HEK293 (cell line): ENCODE results near the gene ZEB2.

Experiments used
- CTCF ChIP-seq: fragments of 450-650 bp; formaldehyde crosslinking; IDR thresholded peaks from 2 replicates; pipeline ENCODE4 v1.5.1; 2016; ENCODE audit warnings: missing biosample characterization, missing genetic modification characterization
- SP2 ChIP-seq: fragments of 450-650 bp; formaldehyde crosslinking; IDR thresholded peaks from 2 replicates; pipeline ENCODE4 v1.5.1; 2016; ENCODE audit warnings: missing biosample characterization, missing genetic modification characterization
- ZBTB20 ChIP-seq: fragments of 450-650 bp; formaldehyde crosslinking; IDR thresholded peaks from 2 replicates; pipeline ENCODE4 v1.5.1; 2016; ENCODE audit warnings: missing biosample characterization, missing genetic modification characterization
- ZBTB44 ChIP-seq: fragments of 450-650 bp; IDR thresholded peaks from 2 replicates; pipeline ENCODE4 v1.5.1; 2018; ENCODE audit warnings: missing biosample characterization, mild to moderate bottlenecking, missing genetic modification characterization
- ZNF394 ChIP-seq: fragments of 450-650 bp; formaldehyde crosslinking; IDR thresholded peaks from 2 replicates; pipeline ENCODE4 v1.5.1; 2016; ENCODE audit warnings: missing biosample characterization, missing genetic modification characterization, mild to moderate bottlenecking, moderate library complexity, borderline replicate concordance
- ZNF449 ChIP-seq: fragments of 450-650 bp; formaldehyde crosslinking; IDR thresholded peaks from 2 replicates; pipeline ENCODE4 v1.5.1; 2017; ENCODE audit warnings: missing biosample characterization, mild to moderate bottlenecking, missing genetic modification characterization, moderate library complexity
- ZNF621 ChIP-seq: fragments of 450-650 bp; formaldehyde crosslinking; IDR thresholded peaks from 2 replicates; pipeline ENCODE4 v1.5.1; 2017; ENCODE audit warnings: missing biosample characterization, missing genetic modification characterization
- ZNF658 ChIP-seq: fragments of 450-650 bp; formaldehyde crosslinking; IDR thresholded peaks from 2 replicates; pipeline ENCODE4; 2016; ENCODE audit warnings: missing biosample characterization, missing genetic modification characterization

- no peak for TF ChIP-seq ZBTB44 (tag by site-specific recombination)
- TF ChIP-seq ZNF621 (tag by site-specific recombination), result no peak
- TF ChIP-seq ZNF449 (tag by site-specific recombination), result no peak
- TF ChIP-seq ZBTB20 (tag by site-specific recombination), result no peak
- no peak for TF ChIP-seq CTCF (tag by site-specific recombination)
- TF ChIP-seq ZNF394 (tag by site-specific recombination), result no peak
- no peak for TF ChIP-seq SP2 (tag by site-specific recombination)
- no peak for TF ChIP-seq ZNF658 (tag by site-specific recombination)
Observed at GRCh38 chr2:144547494-144547893, 27.6 kb upstream of the ZEB2 start.
